Stimulated activated CD4-positive, alpha-beta T cell treated with anti-CD3 and anti-CD28 coated beads, TNF-alpha, amount 100 ng/mL, for 48 hours (primary cell): Measurements from ENCODE around the gene CMTM4.
"Not testable (repeated sequence)": the region's sequence is repeated elsewhere in the genome, so short reads cannot be mapped to it uniquely, and the experiment has no call there.

Source experiments
- DNase-seq, 3 donors: peaks; one replicate each; pipeline ENCODE4 v3.0.0-alpha.2; 2020; ENCODE audit warnings: low read depth in 3 of 3

Gene CMTM4

DNA sequence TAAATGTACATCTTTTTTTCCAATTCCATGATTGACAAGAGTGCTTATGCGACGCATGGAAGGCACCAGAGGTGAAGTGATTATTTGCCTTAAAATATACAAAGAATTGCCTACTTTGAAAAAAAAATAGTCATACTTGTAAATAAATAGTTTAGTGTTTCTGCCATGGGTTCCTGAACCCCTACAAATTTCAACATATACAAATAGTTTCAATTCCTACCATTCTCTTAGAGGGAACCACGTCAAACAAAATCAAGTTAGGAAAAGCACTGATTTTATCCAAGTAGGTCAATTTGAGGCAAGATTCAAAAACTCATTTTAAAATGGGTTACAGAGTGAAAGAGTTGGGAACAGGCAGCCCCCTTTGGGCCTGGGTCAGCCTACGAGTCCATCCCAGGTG is 80.4 kb downstream of the CMTM4 start:
- no peak for DNase-seq

GRCh38 chr16:66614161-66614802 is 82.3 kb downstream of the CMTM4 start:
- no peak for DNase-seq

- no peak for DNase-seq
Observed at GRCh38 chr16:66612422-66612821, 84.1 kb downstream of the CMTM4 start.

GRCh38 chr16:66611911-66612310 is 84.6 kb downstream of the CMTM4 start:
- not testable (repeated sequence) for DNase-seq

DNA sequence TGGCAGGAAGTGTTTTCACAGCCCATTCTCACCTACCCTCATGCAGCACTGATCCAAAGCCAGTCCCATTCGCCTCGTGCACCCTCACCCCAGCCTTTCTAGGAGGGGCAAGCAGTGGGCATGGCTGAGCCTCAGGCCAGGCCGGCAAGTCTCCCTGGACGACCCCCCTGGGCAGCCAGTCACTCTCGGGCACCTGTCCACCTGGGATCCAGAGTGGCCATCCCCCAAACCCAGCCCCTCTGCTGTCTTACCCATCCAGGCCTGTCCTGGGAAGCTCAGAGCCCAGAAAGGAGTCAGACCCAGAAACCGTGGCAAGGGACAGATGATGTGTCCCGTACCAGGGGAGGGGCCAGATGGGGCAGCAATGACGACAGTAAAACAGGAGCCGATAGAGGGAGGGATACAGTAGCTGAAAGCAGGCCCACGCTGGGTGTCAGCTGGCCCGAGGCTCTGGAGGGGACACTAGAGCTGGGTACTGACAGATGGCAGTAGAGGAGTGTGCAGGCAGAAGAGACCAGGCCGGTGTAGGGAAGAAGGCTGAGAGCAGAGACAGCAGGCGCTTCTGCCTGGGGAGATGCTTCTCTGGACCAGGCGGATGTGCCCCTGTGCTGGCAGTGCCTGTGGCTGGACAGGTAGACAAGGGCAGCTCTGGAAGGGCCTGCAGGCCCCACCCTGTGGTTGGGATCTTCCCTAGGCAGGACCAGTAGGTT is 86.3 kb downstream of the CMTM4 start:
- no peak for DNase-seq

DNA sequence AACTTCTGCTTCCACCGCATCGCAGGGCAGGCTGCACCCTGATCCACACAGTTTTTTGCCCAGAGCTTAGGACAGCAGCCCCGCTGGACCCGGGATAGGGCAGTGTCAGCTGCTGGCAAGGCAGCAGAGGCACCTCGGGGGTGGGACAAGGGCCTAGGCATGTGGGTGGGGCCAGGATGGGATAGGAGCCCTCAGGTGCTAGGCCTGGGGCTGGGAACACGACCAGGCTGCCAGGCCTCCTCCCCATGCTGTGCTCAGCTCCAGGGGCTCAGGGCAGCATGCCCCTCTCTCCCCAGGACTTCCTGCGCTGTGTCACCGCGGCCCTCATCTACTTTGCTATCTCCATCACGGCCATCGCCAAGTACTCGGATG is 87.4 kb downstream of the CMTM4 start:
- no peak for DNase-seq

DNA sequence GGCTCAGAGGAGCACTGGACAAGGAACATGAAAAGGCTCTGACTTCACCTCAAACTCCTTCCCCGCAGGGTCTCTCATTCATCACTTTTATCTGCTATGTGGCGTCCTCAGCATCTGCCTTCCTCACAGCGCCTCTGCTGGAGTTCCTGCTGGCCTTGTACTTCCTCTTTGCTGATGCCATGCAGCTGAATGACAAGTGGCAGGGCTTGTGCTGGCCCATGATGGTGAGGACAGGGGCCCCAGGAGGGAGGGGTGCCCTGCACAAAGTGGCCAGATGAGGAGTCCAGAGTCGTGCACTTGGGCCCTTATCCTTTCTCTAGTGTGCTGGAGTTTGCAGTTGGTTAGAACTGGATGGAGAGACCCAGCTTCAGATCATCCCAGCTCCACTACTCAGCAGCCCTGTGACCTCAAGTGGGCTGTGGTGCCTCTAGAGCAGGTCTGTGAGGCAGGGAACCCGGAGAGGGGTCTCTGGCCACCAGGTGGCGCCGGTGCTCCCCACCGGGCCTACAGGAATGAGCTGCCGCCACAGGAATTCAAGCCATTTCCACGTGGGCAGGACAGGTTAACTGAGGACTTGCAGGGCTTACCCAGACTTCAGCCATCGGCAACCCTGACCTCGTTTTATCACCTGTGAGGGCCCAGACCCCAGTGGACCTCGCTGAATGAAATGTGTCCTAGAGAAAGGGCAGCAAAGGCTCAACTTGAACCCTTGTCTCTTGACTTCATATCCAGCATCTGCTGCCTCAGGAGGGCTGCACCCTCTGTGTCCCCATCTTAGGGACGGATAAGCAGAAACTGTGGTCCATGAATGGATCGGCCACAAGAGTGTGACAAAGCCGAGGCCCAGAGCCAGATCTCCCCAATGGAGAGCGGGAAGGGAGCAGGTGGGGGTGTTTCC is 88.1 kb downstream of the CMTM4 start:
- DNase-seq, result peak; percentile 76 to 83 (median 77)

DNA sequence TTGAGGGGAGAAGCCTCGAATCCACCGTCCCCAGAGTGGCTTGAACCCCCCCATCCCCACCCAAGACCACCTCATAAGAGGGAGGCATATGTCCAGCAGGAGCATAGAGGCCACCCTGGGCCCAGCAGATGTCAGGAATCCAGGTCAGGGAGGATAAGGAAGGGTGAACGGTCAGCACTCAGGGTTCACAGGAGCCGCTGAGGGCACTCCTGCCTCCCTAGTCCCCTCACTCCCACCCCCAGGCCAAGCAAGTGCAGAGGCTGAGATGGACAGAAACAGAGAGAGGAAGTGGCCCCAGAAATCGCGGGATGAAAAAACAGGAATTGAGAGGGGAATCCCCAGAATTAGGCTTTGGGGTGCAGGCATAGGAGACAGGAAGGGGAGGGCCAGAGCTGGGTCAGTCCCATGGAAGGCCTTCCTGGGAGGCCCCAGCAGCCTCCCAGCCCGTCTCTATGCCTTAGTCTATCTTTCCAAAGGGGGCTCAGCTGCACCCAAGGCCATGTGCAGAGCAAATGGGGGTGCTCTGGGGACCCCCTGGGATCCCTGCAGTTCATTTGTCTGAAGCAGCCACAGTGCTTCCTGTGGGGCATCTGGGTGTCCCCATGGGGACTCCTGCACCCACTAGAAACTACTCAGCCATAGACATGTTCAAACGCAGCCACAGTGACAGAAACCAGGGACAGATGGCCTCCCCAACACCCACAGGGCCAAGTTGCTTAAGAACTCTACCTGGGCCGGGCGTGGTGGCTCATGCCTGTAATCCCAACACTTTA is 90.4 kb downstream of the CMTM4 start:
- no peak for DNase-seq

DNA sequence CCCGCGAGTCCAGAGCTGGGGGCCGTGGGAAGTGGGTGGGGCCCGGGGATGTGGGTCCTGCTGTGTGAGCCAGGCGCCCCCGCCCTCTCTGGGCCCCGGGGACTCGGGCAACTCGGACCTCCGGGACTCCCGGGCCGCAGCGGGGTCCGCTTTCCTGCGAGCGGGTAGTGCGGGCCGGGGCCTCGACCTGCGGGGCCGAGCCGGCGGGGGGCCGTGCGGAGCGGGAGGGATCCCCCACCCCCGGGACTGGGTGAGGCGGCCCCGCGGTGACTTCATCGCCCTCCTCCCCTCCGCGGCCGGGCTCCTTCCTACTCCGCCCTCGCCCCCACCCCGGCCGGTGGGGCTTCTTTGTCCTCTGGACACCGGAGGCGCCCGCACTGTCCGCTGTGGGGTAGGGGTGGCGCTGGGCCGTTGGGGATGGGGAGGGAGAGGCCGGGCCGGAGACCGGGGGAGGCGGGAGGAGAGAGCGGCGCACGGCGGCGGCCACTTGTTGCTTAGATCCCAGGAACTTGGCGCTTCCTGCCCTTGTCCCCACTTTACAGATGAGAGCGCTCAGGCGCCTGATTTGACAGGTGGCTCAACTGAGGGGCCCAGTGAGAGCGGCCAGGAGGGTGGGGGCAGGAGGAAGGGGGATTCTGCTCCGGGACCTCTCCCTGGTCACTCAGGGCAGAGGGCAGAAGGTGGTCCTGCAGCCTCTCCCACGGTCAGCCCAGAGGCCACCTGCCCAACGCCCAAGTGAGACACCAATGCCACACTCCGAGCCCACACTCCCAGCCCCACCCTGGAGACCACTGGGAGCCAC is 91.2 kb downstream of the CMTM4 start:
- DNase-seq, result peak in 1 of 3 donors; percentile 41

GRCh38 chr16:66604376-66605176 is 92.0 kb downstream of the CMTM4 start, which contains the start of gene CMTM3:
Gene CMTM3 (plus strand): TSS chr16:66604704. CDS start chr16:66604806, 102 bp downstream.
- DNase-seq, result peak; percentile 44 to 69 (median 49)

GRCh38 chr16:66603537-66604375 is 92.8 kb downstream of the CMTM4 start:
- DNase-seq, result peak; percentile 38 to 54 (median 51)

GRCh38 chr16:66601471-66601870 is 95.1 kb downstream of the CMTM4 start:
- DNase-seq, result no peak

DNA sequence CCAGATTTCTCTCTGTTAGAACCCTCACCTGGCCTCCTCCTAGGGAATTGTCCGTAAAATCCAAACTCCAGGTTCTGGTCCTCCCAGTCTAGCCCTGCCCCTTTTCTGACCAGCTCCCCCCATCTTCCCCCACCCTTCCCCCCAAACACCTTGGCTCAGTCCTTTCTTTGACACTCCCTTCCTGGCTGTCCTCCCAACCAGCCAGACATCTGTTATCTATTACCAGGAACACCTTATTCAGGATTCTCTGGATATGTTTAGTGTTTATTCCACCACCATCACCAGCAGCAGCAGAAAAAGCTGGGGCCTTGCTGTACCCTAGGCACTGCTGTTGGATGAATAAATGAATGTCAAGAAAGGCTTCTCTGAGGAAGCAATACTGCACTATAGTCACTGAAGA is 96.1 kb downstream of the CMTM4 start:
- no peak for DNase-seq

- no peak for DNase-seq
Observed at GRCh38 chr16:66599726-66600125, 96.8 kb downstream of the CMTM4 start.

GRCh38 chr16:66598111-66598510 is 98.4 kb downstream of the CMTM4 start:
- no peak for DNase-seq

DNA sequence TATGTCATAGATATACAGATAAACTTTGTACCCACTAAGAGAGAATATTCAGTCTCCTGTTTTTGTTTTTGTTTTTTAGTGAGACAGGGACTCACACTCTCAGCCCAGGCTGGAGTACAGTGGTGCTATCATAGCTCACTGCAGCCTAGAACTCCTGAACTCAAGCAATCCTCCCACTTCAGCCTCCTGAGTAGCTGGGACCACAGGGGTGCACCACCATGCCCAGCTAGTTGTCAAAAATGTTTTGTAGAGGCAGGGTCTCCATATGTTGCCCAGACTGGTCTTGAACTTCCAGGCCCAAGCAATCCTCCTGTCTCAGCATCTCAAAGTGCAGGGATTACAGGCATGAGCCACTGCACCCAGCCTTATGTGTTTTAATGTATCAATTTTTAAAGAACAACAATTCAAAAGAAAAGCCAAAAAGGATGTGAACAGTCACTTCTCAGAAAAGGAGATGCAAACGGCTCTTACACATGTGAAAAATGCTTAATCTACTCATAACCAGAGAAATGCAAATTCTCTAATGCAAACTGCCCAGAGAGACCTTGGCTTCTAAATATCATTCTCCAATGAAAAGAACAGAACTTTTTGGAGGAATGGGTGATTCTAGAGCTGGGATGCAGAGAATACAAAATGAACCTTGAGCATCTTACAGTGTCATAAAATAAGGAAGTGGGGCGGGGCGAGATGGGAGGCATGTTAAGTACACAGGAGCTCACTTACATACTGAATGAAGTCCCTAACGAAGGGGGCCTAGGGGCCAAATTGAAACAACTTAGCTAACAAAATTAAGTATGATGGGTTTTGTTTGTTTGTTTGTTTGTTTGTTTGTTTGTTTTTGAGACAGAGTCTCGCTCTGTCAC is 99.3 kb downstream of the CMTM4 start:
- no peak for DNase-seq

GRCh38 chr16:66596559-66596958 is 100.0 kb downstream of the CMTM4 start:
- DNase-seq, result not testable (repeated sequence)

- DNase-seq, result no peak
Observed at GRCh38 chr16:66594739-66595138, 101.8 kb downstream of the CMTM4 start.
